Panc1 (cell line): ENCODE results near the gene NOX4.

ENCODE experiments used
- POLR2AphosphoS5 ChIP-seq: IDR thresholded peaks from 2 replicates; pipeline ENCODE4 v1.6.1; 2012; ENCODE audit warnings: mild to moderate bottlenecking, low read depth, low read length, moderate library complexity
- SIN3A ChIP-seq: IDR thresholded peaks from 2 replicates; pipeline ENCODE4 v1.6.1; 2012; ENCODE audit warnings: low read depth, mild to moderate bottlenecking, low read length, moderate library complexity, borderline replicate concordance; ENCODE audit not compliant: insufficient read depth
- TCF7L2 ChIP-seq: IDR thresholded peaks from 2 replicates; pipeline ENCODE4 v1.6.1; 2011; ENCODE audit warnings: mild to moderate bottlenecking, low read depth, low read length, inconsistent platforms
- TF ChIP-seq, protein P1 (sequence below): fragments of 450-650 bp; IDR thresholded peaks from 2 replicates; pipeline ENCODE4 v1.5.1; 2017; ENCODE audit warnings: mild to moderate bottlenecking
- TF ChIP-seq, protein P2 (sequence below), 2 experiments: IDR thresholded peaks; 2 replicates each; pipeline ENCODE4 v1.6.1; 2011 to 2012; ENCODE audit warnings: low read depth in 2 of 2, control low read depth in 1 of 2, low read length in 1 of 2, mild to moderate bottlenecking in 1 of 2, moderate library complexity in 1 of 2; ENCODE audit not compliant: insufficient read depth in 1 of 2

- TF ChIP-seq, protein P1, sequence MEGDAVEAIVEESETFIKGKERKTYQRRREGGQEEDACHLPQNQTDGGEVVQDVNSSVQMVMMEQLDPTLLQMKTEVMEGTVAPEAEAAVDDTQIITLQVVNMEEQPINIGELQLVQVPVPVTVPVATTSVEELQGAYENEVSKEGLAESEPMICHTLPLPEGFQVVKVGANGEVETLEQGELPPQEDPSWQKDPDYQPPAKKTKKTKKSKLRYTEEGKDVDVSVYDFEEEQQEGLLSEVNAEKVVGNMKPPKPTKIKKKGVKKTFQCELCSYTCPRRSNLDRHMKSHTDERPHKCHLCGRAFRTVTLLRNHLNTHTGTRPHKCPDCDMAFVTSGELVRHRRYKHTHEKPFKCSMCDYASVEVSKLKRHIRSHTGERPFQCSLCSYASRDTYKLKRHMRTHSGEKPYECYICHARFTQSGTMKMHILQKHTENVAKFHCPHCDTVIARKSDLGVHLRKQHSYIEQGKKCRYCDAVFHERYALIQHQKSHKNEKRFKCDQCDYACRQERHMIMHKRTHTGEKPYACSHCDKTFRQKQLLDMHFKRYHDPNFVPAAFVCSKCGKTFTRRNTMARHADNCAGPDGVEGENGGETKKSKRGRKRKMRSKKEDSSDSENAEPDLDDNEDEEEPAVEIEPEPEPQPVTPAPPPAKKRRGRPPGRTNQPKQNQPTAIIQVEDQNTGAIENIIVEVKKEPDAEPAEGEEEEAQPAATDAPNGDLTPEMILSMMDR: no peak; the same call in 1 of the 2 replicates
- TF ChIP-seq POLR2AphosphoS5: no peak
- no peak for TF ChIP-seq TCF7L2
- TF ChIP-seq, protein P2, sequence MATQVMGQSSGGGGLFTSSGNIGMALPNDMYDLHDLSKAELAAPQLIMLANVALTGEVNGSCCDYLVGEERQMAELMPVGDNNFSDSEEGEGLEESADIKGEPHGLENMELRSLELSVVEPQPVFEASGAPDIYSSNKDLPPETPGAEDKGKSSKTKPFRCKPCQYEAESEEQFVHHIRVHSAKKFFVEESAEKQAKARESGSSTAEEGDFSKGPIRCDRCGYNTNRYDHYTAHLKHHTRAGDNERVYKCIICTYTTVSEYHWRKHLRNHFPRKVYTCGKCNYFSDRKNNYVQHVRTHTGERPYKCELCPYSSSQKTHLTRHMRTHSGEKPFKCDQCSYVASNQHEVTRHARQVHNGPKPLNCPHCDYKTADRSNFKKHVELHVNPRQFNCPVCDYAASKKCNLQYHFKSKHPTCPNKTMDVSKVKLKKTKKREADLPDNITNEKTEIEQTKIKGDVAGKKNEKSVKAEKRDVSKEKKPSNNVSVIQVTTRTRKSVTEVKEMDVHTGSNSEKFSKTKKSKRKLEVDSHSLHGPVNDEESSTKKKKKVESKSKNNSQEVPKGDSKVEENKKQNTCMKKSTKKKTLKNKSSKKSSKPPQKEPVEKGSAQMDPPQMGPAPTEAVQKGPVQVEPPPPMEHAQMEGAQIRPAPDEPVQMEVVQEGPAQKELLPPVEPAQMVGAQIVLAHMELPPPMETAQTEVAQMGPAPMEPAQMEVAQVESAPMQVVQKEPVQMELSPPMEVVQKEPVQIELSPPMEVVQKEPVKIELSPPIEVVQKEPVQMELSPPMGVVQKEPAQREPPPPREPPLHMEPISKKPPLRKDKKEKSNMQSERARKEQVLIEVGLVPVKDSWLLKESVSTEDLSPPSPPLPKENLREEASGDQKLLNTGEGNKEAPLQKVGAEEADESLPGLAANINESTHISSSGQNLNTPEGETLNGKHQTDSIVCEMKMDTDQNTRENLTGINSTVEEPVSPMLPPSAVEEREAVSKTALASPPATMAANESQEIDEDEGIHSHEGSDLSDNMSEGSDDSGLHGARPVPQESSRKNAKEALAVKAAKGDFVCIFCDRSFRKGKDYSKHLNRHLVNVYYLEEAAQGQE (IDR thresholded peaks at IDR 0.05; ENCODE audit: insufficient read depth in 1 of 2, low read depth in 2 of 2, low read length in 1 of 2): no peak
- TF ChIP-seq SIN3A: no peak
Observed at GRCh38 chr11:89405629-89406028, 85.5 kb downstream of the NOX4 start.
